Motor neuron (in vitro differentiated cells): ENCODE data around the gene TNNI2. TPM values are rescaled to one million over a fixed set of nuclear protein-coding genes. Genes with fewer than 3 reads are reported as not detected.

Experiments used
- ATAC-seq, 8 experiments: fragments of 200-7000 bp; cut with Tn5 transposase; replicated peaks in 6 of 8; 2 replicates each; pipeline ENCODE4 v1.8.0; 2021; ENCODE audit warnings: mild to moderate bottlenecking in 8 of 8, moderate library complexity in 8 of 8
- H3K27ac ChIP-seq, 2 donors: fragments of 250-450 bp; sonication (Bioruptor Pico); 2 replicates each; pipeline ENCODE4 v1.9.0; 2021; ENCODE audit warnings: antibody characterized with exemption in 2 of 2, mild to moderate bottlenecking in 2 of 2, moderate library complexity in 1 of 2
- H3K4me1 ChIP-seq, 2 donors: fragments of 250-450 bp; sonication (Bioruptor Pico); replicated peaks in 1 of 2; 2 replicates each; pipeline ENCODE4 v1.6.1; 2021; ENCODE audit warnings: antibody characterized with exemption in 2 of 2, mild to moderate bottlenecking in 2 of 2, moderate library complexity in 1 of 2
- H3K4me3 ChIP-seq, 5 donors: fragments of 250-450 bp; sonication (Bioruptor Pico); 2 replicates each; pipeline ENCODE4 v1.9.0; 2021; ENCODE audit warnings: antibody characterized with exemption in 5 of 5, mild to moderate bottlenecking in 5 of 5, moderate library complexity in 4 of 5
- WGBS, 10 experiments: fragments of 450-650 bp; shearing (Covaris generic); methylation state at CpG; one replicate each; pipeline ENCODE4 v1.0.0; 2022; 5-methylcytosine and 5-hydroxymethylcytosine counted together
- in situ Hi-C, 9 experiments: fragments of 400-800 bp; cut with MboI; loops; one replicate each; pipeline ENCODE4 v1.15.0; 2021; ENCODE audit warnings: low sequenced_read_pairs in 9 of 9, low pct_unique_long_range_greater_than_20kb in 2 of 9; ENCODE audit not compliant: unreplicated experiment in 9 of 9
- total RNA-seq, 8 experiments: library from RNA; unstranded; fragments of 300-600 nt; gene quantifications; 2 replicates each; pipeline versions ENCODE4 v1.2.3 to v1.2.4, GENCODE V29; 2022

The TNNI2 gene
- total RNA-seq, 8 experiments from 2014 or later, result 0.43 TPM; not detected in 7

DNA sequence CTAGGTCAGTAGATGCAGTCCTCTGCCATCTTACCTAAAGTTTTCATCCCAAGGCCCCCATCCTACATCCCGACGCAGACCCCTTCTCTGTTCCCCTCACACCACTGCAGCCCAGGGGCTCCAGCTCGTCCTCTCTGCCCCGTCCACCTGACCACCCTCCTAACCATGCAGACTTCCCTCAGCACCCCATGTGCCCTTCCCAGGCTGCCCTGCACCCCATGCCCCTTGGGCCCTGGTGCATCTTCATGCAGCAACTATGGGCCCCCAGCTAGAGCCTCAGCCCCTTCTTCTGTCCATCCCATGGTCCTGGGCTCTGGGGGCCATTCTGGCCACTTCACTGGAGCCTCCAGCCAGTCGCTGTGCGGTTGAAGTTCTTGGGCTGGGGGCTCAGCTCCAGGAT lies 50.0 kb downstream of the TNNI2 start:
- Histone ChIP-seq H3K27ac (no peak overlapping the region), H3K4me3 (no peak overlapping the region), H3K4me1 (no peaks in the 10 kb centered on the region)
- in situ Hi-C loops, result loop anchor here in 1 of 9 experiments (25.0 kb wide), 1 partner anchor 273 kb away; the partner anchor contains the start of genes INS and TH
- WGBS, 10 experiments, result 70 to 83% (median 78%) methylated on average over 1 to 6 of the region's 6 CpGs; no CpG with 5 or more reads in 6 of the 10 experiments
- ATAC-seq, result no peak

DNA sequence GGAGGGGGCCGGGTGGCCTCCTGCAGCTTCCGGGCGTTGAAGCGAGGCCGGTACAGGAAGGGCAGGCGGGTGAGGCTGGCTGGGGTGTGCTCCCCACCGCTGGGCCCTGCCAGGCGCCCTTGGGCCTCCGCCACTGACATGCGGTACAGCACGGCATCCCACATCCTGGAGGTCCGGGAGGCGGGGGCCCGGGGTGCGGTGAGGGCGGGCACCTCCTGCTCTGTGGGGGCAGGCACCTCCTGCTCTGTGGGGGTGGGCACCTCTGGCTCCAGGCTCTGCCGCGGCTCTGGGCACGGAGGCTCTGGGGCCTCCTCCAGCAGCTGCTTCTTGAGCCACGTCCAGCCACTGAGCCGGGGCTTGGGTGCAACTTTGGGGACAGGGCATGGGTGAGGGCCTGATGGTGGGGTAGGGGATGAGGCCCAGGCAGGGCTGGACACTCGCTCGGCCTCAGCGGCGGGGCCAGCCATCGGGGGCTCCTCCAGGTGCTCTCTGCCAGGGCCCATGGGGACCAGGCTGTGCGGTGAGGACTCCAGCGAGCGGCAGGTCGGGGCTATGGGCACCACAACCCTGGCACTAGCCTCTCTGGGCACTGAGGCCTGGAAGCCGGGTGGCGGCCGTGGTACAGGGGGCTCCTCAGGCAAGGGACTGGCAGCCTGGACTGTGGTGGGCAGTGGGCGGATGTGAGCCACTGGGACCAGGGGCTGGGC lies 50.6 kb downstream of the TNNI2 start:
- no peak for ATAC-seq
- Histone ChIP-seq H3K4me3 (no peak overlapping the region), H3K27ac (no peak overlapping the region), H3K4me1 (no peaks in the 10 kb centered on the region)
- WGBS, 10 experiments, result 67% methylated on average over 4 of the region's 34 CpGs; no CpG with 5 or more reads in 9 of the 10 experiments
- in situ Hi-C loops, result loop anchor here in 1 of 9 experiments (25.0 kb wide), 1 partner anchor 273 kb away; the partner anchor contains the start of genes INS and TH

GRCh38 chr11:1889941-1890855 lies 51.4 kb downstream of the TNNI2 start:
- WGBS, 10 experiments, result 40 to 60% methylated on average over 1 to 2 of the region's 33 CpGs; no CpG with 5 or more reads in 8 of the 10 experiments
- ATAC-seq, result no peak
- no peaks in the 10 kb centered on the region for H3K4me1 ChIP-seq
- H3K4me3 ChIP-seq, result no peak overlapping the region
- in situ Hi-C loops, result loop anchor here in 1 of 9 experiments (25.0 kb wide), 1 partner anchor 272 kb away; the partner anchor contains the start of genes INS and TH
- H3K27ac ChIP-seq, result no peak overlapping the region

Other genes with a start within 250 kb of the TNNI2 start
- 1 to 10 TPM in 4 of 8 experiments, under 1 TPM in 3, not detected in 1; 0.54 to 5.2 (median 2.5) TPM for gene KRTAP5-2, start 240.7 kb upstream of the TNNI2 start, total RNA-seq
- gene KRTAP5-3, start 230.5 kb upstream of the TNNI2 start, total RNA-seq, result under 1 TPM in 1 of 8 experiments, not detected in 7; 0.29 TPM
- under 1 TPM in 3 of 8 experiments, not detected in 5; 0.25 to 0.41 (median 0.33) TPM for gene KRTAP5-4, start 216.8 kb upstream of the TNNI2 start, total RNA-seq
- gene KRTAP5-5, start 209.2 kb upstream of the TNNI2 start, total RNA-seq, result not detected
- gene KRTAP5-6, start 141.8 kb upstream of the TNNI2 start, total RNA-seq, result not detected
- 1 to 10 TPM in 3 of 8 experiments, under 1 TPM in 5; 0.31 to 3.1 (median 0.73) TPM for gene IFITM10, start 88.4 kb upstream of the TNNI2 start, total RNA-seq
- 100 to 1,000 TPM in 4 of 8 experiments, 10 to 100 TPM in 4; 59.3 to 718 (median 107) TPM for gene CTSD, start 75.1 kb upstream of the TNNI2 start, total RNA-seq
- gene SYT8, start 4.0 kb upstream of the TNNI2 start, total RNA-seq, result 1 to 10 TPM in 1 of 8 experiments, under 1 TPM in 4, not detected in 3; 0.27 to 2.0 (median 0.66) TPM
- gene LSP1, start 14.1 kb downstream of the TNNI2 start, total RNA-seq, result 10 to 100 TPM in 1 of 8 experiments, 1 to 10 TPM in 3, under 1 TPM in 4; 0.05 to 12.9 (median 0.88) TPM
- gene PRR33, start 52.9 kb downstream of the TNNI2 start, total RNA-seq, result 1 to 10 TPM in 1 of 8 experiments, under 1 TPM in 5, not detected in 2; 0.13 to 1.1 (median 0.25) TPM
- 10 to 100 TPM in 2 of 8 experiments, 1 to 10 TPM in 1, under 1 TPM in 2, not detected in 3; 0.11 to 25.9 (median 3.6) TPM for gene TNNT3, start 80.7 kb downstream of the TNNI2 start, total RNA-seq
- gene MRPL23, start 108.4 kb downstream of the TNNI2 start, total RNA-seq, result 10 to 100 TPM in 6 of 8 experiments, 1 to 10 TPM in 2; 7.1 to 91.9 (median 23.2) TPM
- gene H19, start 158.9 kb downstream of the TNNI2 start, total RNA-seq, result 100 to 1,000 TPM in 2 of 8 experiments, 10 to 100 TPM in 4, 1 to 10 TPM in 2; 4.3 to 583 (median 16.5) TPM